Right hindlimb (tissue), 1 donor: ENCODE data around the gene SAMD8.
"Not testable (repeated sequence)": the region's sequence is repeated elsewhere in the genome, so short reads cannot be mapped to it uniquely, and the experiment has no call there.

Experiments
- DNase-seq: peaks from one replicate; pipeline ENCODE4 v3.0.0-alpha.2; 2018

Gene SAMD8

GRCh38 chr10:75143353-75143752 lies 31.9 kb downstream of the SAMD8 start:
- DNase-seq, result no peak

DNA sequence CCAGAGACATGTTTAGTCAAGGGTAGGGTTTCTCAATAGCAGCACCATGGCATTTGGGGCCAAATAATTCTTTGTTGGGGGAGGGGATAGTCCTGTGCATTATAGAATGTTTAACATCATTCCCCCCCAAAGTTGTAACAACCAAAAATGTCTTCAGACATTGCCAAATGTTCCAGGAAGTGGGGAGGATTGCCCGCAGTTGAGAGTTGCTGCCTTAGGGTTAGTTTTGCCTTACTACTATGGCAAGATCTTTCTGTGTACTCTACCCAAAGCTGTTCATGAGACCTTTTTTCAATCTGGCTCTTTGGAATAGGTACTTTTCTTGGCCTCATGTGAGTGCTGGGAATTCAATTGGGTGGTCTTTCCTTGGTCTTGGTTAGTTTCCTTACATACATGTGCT lies 34.1 kb downstream of the SAMD8 start:
- DNase-seq, result no peak

DNA sequence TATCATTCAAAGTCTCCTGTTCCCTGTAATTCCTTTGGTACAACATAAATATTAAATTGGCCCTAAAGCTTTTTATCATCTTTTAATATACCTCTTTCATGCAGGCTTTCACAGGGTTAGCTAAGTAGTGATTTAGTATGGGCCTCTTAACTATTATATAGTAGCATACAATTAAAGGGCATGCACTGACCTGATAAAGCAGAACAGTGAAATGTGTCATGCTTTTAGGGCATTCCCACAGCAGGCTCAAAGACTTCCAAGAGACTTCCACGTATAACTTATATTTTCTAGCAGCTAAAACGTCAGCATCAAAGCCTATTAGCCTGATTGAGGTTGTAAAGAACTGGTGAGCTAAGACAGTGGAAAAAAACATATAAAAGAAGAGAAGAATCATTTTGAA lies 35.3 kb downstream of the SAMD8 start:
- no peak for DNase-seq

DNA sequence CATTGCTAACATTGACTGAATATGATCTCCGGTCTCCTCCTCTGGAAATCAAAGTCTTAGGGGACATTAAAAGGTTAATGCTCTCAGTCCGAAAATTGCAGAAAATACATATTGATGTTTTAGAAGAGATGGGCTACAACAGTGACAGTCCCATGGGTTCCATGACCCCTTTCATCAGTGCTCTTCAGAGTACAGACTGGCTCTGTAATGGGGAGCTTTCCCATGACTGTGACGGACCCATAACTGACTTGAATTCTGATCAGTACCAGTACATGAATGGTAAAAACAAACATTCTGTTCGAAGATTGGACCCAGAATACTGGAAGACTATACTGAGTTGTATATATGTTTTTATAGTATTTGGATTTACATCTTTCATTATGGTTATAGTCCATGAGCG lies 39.2 kb downstream of the SAMD8 start:
- no peak for DNase-seq

- no peak for DNase-seq
Observed at GRCh38 chr10:75159519-75159918, 48.1 kb downstream of the SAMD8 start.

DNA sequence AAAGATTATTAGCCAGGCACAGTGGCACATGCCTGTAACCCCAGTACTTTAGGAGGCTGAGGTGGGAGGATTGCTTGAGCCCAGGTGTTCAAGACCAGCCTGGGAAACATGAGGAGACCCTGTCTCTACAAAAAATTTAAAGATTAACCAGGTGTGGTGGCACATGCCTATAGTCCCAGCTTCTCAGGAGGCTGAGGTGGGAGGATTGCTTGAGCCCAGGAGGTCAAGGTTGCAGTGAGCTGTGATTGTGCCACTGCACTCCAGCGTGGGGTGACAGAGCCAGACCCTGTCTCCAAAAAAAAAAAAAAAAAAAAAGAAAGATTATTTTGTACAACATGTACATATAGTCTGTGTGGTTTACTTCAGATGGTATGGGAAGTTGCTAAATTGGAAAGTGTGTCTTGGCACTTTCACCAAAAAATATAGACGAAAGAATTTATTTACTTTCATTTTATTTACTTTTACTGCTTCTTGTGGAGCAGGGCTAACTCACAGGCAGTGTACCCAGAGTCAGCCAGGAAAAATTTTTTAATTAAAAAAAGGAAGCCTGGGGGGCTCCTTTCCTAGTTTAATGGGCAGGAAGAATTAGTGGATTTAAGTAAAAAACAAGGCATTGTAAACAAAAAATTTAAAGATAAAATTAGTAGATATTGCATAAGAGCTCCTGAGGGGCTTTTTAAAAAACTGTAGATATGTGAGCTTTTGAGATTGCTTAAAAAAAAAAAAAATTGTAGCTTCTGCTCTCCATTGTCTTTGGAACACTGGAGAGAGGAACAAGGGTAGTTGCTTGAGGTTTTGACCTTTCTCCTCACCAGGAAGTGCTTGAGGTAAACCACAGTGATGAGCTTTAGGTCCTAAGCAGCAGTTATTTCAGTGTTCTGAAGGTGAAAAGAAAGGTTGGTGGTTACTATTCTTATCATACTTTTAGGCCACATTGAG lies 54.5 kb downstream of the SAMD8 start:
- DNase-seq, result no peak

- no peak for DNase-seq
Observed at GRCh38 chr10:75166623-75166972, 55.1 kb downstream of the SAMD8 start.

DNA sequence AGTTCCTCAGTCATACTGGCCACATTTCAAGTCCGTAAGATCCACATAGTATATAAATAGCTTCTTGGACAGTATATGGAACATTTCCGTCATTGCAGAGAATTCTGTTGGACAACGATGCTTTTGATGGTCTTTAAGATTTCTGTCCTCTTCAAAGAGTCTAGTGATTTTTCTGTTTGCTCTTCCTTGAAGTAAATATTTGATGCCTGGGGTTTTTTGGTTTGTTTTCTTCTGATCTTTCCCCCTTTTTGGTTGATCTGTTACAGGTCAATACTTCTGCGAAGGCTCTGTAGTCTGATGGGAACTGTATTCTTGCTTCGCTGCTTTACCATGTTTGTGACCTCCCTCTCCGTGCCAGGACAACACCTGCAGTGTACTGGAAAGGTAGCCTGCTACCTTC lies 56.8 kb downstream of the SAMD8 start:
- no peak for DNase-seq

DNA sequence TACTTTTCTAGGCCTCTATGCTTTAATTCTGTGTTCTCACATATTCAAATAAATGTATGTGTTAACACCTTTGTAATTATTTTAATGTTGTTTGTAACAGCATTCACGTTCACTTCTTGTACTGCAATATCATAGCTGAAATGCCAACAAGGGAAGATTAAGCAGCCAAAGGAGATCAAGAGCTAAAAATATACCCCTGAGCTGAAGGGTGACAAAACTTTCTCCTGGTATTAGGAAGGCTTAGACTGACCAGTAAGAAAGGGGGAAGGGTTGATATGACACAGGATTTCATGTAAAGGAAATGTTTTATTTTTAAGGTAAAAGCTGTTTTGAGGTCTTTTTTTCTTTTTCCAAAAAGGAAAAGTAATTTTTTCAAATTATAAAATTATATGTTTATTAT lies 58.8 kb downstream of the SAMD8 start:
- no peak for DNase-seq

- no peak for DNase-seq
Observed at GRCh38 chr10:75175046-75175445, 63.6 kb downstream of the SAMD8 start.

- DNase-seq, result no peak
Observed at GRCh38 chr10:75176046-75176445, 64.6 kb downstream of the SAMD8 start.

DNA sequence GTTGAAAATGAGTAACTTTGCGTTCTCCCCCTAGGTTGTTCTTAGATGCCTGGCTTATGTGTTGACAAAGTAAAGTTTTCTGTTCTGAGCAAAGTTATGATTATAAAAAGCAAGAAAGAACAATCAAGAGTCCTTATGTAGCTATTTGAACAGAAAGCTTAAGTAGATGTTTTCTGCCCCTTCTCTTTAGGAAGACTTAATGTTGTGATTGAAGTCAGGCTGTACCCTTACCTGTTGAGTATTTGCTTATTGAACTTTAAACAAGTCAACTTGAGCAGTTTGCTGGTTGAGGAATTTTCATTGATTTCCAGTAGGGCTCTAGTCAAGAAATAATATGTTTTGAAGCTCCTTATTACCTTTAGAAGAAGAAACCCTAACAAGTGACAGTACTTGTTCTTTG lies 65.3 kb downstream of the SAMD8 start:
- DNase-seq, result no peak

GRCh38 chr10:75179657-75180177 lies 68.3 kb downstream of the SAMD8 start:
- DNase-seq, result no peak

DNA sequence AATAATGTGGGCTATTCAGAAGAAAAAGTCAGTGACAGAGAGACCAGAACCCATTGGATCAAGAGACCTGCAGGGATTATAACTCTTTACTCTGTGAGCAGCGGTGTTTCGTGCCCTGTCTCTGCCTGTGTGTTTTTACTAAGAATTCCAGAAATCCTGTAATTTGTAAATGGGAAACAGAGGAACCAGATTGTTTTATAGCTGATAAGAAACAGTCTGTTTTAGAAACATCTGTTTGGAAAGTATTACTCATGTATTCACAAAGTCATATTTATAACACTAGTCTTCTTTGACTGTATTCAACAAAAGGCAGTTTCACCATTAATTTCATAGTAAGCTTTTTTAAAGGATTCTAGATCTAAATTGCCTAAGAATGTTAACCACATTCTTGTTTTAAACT lies 69.1 kb downstream of the SAMD8 start:
- no peak for DNase-seq

GRCh38 chr10:75181073-75181472 lies 69.6 kb downstream of the SAMD8 start:
- no peak for DNase-seq

DNA sequence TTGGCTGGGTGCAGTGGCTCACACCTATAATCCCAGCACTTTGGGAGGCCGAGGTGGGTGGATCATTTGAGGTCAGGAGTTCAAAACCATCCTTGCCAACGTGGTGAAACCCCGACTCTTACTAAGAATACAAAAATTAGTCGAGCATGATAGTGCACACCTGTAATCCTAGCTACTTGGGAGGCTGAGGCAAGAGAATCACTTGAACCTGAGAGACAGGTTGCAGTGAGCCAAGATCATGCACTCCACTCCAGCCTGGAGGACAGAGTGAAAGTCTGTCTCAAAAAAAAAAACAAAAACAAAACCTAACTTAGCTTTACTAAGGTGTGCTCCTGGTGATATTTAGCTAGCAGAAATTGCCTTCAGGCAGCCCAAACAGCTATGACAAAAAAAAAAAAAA lies 74.9 kb downstream of the SAMD8 start:
- DNase-seq, result no peak

DNA sequence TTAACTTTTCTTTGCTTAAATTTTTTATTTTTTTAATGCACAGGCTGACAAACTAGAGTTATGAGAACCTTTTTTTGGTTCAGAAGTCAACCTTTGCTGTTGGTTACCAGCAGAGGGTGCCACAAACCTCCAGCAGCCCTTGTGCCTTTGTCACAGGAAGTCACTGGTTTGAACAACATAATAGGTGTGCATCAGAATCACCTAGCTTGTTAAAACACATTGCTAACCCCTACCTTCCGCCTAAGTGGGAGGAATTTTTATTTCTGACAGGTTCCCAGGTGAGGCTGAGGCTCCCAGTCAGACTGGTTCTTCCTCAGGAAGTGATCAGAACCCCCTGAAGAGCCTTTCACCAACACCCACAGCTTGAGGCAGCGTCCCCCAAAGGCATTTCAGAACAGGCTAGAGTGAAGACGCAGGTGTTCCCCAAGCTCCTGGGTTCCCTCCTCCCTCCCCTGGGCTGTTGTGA lies 76.5 kb downstream of the SAMD8 start:
- no peak for DNase-seq

- not testable (repeated sequence) for DNase-seq
Observed at GRCh38 chr10:75188522-75188921, 77.1 kb downstream of the SAMD8 start.

GRCh38 chr10:75189266-75190096 lies 78.0 kb downstream of the SAMD8 start:
- DNase-seq, result no peak

- DNase-seq, result no peak
Observed at GRCh38 chr10:75191821-75192568, 80.5 kb downstream of the SAMD8 start.

DNA sequence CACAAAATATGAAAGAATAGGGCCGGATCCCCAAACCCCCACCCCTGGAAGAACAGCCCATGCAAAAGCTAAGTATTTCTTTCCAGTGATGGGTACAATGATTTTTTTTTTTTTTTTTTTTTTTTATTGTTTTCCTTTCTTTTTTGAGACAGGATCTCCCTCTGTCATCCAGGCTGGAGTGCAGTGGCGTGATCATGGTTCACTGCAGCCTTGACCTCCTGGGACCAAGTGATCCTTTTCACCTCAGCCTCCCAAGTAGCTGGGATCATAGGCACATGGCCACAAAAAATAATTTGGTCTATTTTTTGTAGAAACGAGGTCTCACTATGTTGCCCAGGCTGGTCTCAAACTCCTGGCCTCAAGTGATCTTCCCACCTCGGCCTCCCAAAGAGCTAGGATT lies 83.2 kb downstream of the SAMD8 start:
- not testable (repeated sequence) for DNase-seq

GRCh38 chr10:75195035-75195763 lies 83.7 kb downstream of the SAMD8 start:
- DNase-seq, result no peak
